Measurements from ENCODE around the gene PPA1.
"Not testable (repeated sequence)": the region's sequence is repeated elsewhere in the genome, so short reads cannot be mapped to it uniquely, and the experiment has no call there.

PPA1 gene

GRCh38 chr10:70253878-70254765 is 20.9 kb upstream of the PPA1 start:
- no peak overlapping the region for H3K27ac ChIP-seq
- no peak for TF ChIP-seq CTCF (IDR thresholded peaks at IDR 0.05)
- no peak for TF ChIP-seq ZFX (IDR thresholded peaks at IDR 0.05; ENCODE audit: borderline replicate concordance)

- H3K27ac ChIP-seq = no peak overlapping the region
- no peak for TF ChIP-seq ZFX (IDR thresholded peaks at IDR 0.05; ENCODE audit: borderline replicate concordance)
- no peak for TF ChIP-seq CTCF (IDR thresholded peaks at IDR 0.05)
These were observed 17.9 kb upstream of the PPA1 start for GRCh38 chr10:70250961-70251680.

GRCh38 chr10:70247360-70247759 is 14.1 kb upstream of the PPA1 start:
- TF ChIP-seq ZFX (IDR thresholded peaks at IDR 0.05; ENCODE audit: borderline replicate concordance) (no peak), CTCF (IDR thresholded peaks at IDR 0.05) (no peak)
- H3K27ac ChIP-seq = no peak overlapping the region

GRCh38 chr10:70241081-70241480 is 7.9 kb upstream of the PPA1 start:
- H3K27ac ChIP-seq = no peak overlapping the region
- TF ChIP-seq ZFX (IDR thresholded peaks at IDR 0.05; ENCODE audit: borderline replicate concordance) = no peak
- TF ChIP-seq CTCF (IDR thresholded peaks at IDR 0.05) = no peak

- not testable (repeated sequence) for H3K27ac ChIP-seq
These were observed 6.8 kb upstream of the PPA1 start for GRCh38 chr10:70239986-70240385.

GRCh38 chr10:70239077-70239976 is 6.1 kb upstream of the PPA1 start:
- not testable (repeated sequence) for H3K27ac ChIP-seq

- H3K27ac ChIP-seq = not testable (repeated sequence)
These were observed 4.8 kb upstream of the PPA1 start for GRCh38 chr10:70237958-70238536.

GRCh38 chr10:70234668-70235447 is 1.6 kb upstream of the PPA1 start:
- H3K27ac ChIP-seq = no peak overlapping the region
- TF ChIP-seq CTCF (IDR thresholded peaks at IDR 0.05) = no peak
- TF ChIP-seq ZFX (IDR thresholded peaks at IDR 0.05; ENCODE audit: borderline replicate concordance) = no peak
